T-cell (primary cell): ENCODE results near the gene SSBP3. TPM values are rescaled to one million over a fixed set of nuclear protein-coding genes. Genes with fewer than 3 reads are reported as not detected.

Experiments
- ATAC-seq, 4 experiments: fragments of 200-7000 bp in 3 of 4; fragments of 150-1000 bp in 1 of 4; cut with Tn5 transposase; replicated peaks in 1 of 4; 1 replicate in 3 of 4; 2 replicates in 1 of 4; pipeline ENCODE4 v1.10.0; 2021; ENCODE audit warnings: moderate library complexity in 3 of 4, mild to moderate bottlenecking in 2 of 4, moderate number of reproducible peaks in 1 of 4
- CTCF ChIA-PET, 2 donors: fragments of 300-600 bp; sonication (Branson Sonifier 250); formaldehyde crosslinking; loops; one replicate each; lab custom pipeline; 2022; ENCODE audit warnings: antibody characterized with exemption in 2 of 2; lab: Charles Lee
- POLR2A ChIA-PET, 2 donors: fragments of 300-600 bp; sonication (Branson Sonifier 250); formaldehyde crosslinking; loops; one replicate each; lab custom pipeline; 2022; ENCODE audit warnings: antibody characterized with exemption in 2 of 2; lab: Charles Lee
- DNase-seq, 35 experiments: peaks; one replicate each; pipeline versions ENCODE4 v3.0.0 to v3.0.0-alpha.2; 2013 to 2023
- H3K27ac ChIP-seq: one replicate; pipeline ENCODE4 v1.5.1; 2013; ENCODE audit warnings: low read length
- H3K27me3 ChIP-seq, 2 experiments: replicated peaks in 1 of 2; 1 replicate in 1 of 2; 2 replicates in 1 of 2; pipeline versions ENCODE4 v1.6.1 to v1.7.0; 2013; ENCODE audit warnings: low read length in 1 of 2, mixed read lengths in 1 of 2; ENCODE audit not compliant: control insufficient read depth in 2 of 2, insufficient read depth in 2 of 2; ENCODE audit errors: extremely low read depth in 1 of 2
- H3K36me3 ChIP-seq, 2 donors: 1 replicate in 1 of 2; 2 replicates in 1 of 2; pipeline versions ENCODE4 v1.6.1 to v1.7.0; 2013; ENCODE audit warnings: low read length in 1 of 2; ENCODE audit not compliant: control insufficient read depth in 2 of 2, insufficient read depth in 1 of 2; ENCODE audit errors: extremely low read depth in 1 of 2
- H3K4me1 ChIP-seq, 2 experiments: 1 replicate in 1 of 2; 2 replicates in 1 of 2; pipeline versions ENCODE4 v1.6.1 to v1.7.0; 2013; ENCODE audit warnings: low read length in 2 of 2, mixed read lengths in 1 of 2; ENCODE audit not compliant: insufficient read depth in 2 of 2, control insufficient read depth in 1 of 2; ENCODE audit errors: extremely low read depth in 1 of 2
- H3K4me3 ChIP-seq, 2 donors: 1 replicate in 1 of 2; 2 replicates in 1 of 2; pipeline versions ENCODE4 v1.5.1 to v1.7.0; 2013; ENCODE audit warnings: mild to moderate bottlenecking in 2 of 2, low read length in 1 of 2, moderate library complexity in 1 of 2; ENCODE audit not compliant: control insufficient read depth in 1 of 2; ENCODE audit errors: extremely low read depth in 1 of 2
- H3K9me3 ChIP-seq: 2 replicates; pipeline ENCODE4 v1.7.0; 2013
- H3K27ac Mint-ChIP-seq, 2 donors: one replicate each; pipeline ENCODE4 v1.8.0; 2020 to 2021; ENCODE audit warnings: mild to moderate bottlenecking in 2 of 2, mixed read lengths in 2 of 2
- H3K27me3 Mint-ChIP-seq, 2 donors: one replicate each; pipeline ENCODE4 v1.8.0; 2021 to 2022; ENCODE audit warnings: mixed read lengths in 2 of 2
- H3K36me3 Mint-ChIP-seq: one replicate; pipeline ENCODE4 v1.8.0; 2021; ENCODE audit warnings: mixed read lengths
- H3K4me1 Mint-ChIP-seq, 3 donors: one replicate each; pipeline ENCODE4 v1.8.0; 2020 to 2022; ENCODE audit warnings: mixed read lengths in 3 of 3, mild to moderate bottlenecking in 1 of 3
- H3K4me3 Mint-ChIP-seq, 3 donors: one replicate each; pipeline ENCODE4 v1.8.0; 2020 to 2022; ENCODE audit warnings: mild to moderate bottlenecking in 3 of 3, mixed read lengths in 3 of 3, moderate library complexity in 3 of 3
- H3K9me3 Mint-ChIP-seq, 3 donors: one replicate each; pipeline ENCODE4 v1.8.0; 2020 to 2022; ENCODE audit warnings: mixed read lengths in 3 of 3
- WGBS: methylation state at CpG from one replicate; pipeline ENCODE4 v1.1.5; 2013; ENCODE audit warnings: missing lambda C conversion rate; ENCODE audit not compliant: insufficient coverage; 5-methylcytosine and 5-hydroxymethylcytosine counted together
- total RNA-seq, 35 experiments: library from RNA in 6 of 35; stranded (reverse) in 6 of 35; fragments of 120-200 nt in 1 of 35; gene quantifications; one replicate each; pipeline versions ENCODE4 v1.2.1 to v1.2.4 and lab custom pipeline; 2013 to 2026

Gene SSBP3
- total RNA-seq, 5 donors from 2014 or later (not counting 1 experiment from before 2014, with no cell fraction given) = 51.5 to 84.5 (median 69.2) TPM

- ChIA-PET CTCF (no interaction called here), POLR2A (no interaction called here)
- DNase-seq (no peak), ATAC-seq (no peak)
- no peaks in the 10 kb centered on the region for H3K27me3 ChIP-seq
- no peak overlapping the region for H3K4me3 Mint-ChIP-seq
- H3K4me1 Mint-ChIP-seq = peaks cover 13 to 16% (median 15%) of the 10 kb centered on the region in 3 donors
- H3K9me3 Mint-ChIP-seq = no peaks in the 10 kb centered on the region
- no peak overlapping the region for H3K27ac ChIP-seq
- peaks cover 57% of the 10 kb centered on the region for H3K36me3 Mint-ChIP-seq
- no peaks in the 10 kb centered on the region for H3K9me3 ChIP-seq
- no peaks in the 10 kb centered on the region for H3K4me1 ChIP-seq
- peaks cover 7 to 64% of the 10 kb centered on the region in 2 donors for H3K36me3 ChIP-seq
- no peaks in the 10 kb centered on the region for H3K27me3 Mint-ChIP-seq
- H3K27ac Mint-ChIP-seq = no peak overlapping the region
- H3K4me3 ChIP-seq = no peak overlapping the region
- no CpG with 5 or more reads among the region's 1 CpG for WGBS
Observed at GRCh38 chr1:54207287-54207686, 198.9 kb downstream of the SSBP3 start.

- peaks cover 34 to 40% (median 37%) of the 10 kb centered on the region in 3 donors for H3K4me1 Mint-ChIP-seq
- DNase-seq = no peak
- Histone ChIP-seq H3K4me3 (no peak overlapping the region), H3K27ac (no peak overlapping the region), H3K9me3 (no peaks in the 10 kb centered on the region), H3K27me3 (no peaks in the 10 kb centered on the region), H3K4me1 (peaks cover 9 to 17% of the 10 kb centered on the region in 2 experiments), H3K36me3 (peaks cover 7 to 38% of the 10 kb centered on the region in 2 donors)
- ChIA-PET CTCF (no interaction called here), POLR2A (no interaction called here)
- WGBS = 100% methylated on average over 1 of the region's 7 CpGs
- peaks cover 32% of the 10 kb centered on the region for H3K36me3 Mint-ChIP-seq
- no peaks in the 10 kb centered on the region for H3K27me3 Mint-ChIP-seq
- ATAC-seq = no peak
- H3K9me3 Mint-ChIP-seq = no peaks in the 10 kb centered on the region
- H3K27ac Mint-ChIP-seq = no peak overlapping the region
- H3K4me3 Mint-ChIP-seq = no peak overlapping the region
Observed at GRCh38 chr1:54204199-54204598, 202.0 kb downstream of the SSBP3 start.

GRCh38 chr1:54200519-54200997 lies 205.6 kb downstream of the SSBP3 start:
- no peaks in the 10 kb centered on the region for H3K27me3 ChIP-seq
- WGBS = 2% methylated on average over 12 of the region's 15 CpGs
- H3K4me3 Mint-ChIP-seq = peak overlapping the region; percentile 88 to 92 (median 90)
- peak overlapping the region; percentile 8 for H3K27ac ChIP-seq
- H3K4me1 ChIP-seq = peaks cover 9 to 21% of the 10 kb centered on the region in 2 experiments
- DNase-seq (peak in 4 of 35 experiments; percentile 1 to 11 (median 3)), ATAC-seq (no peak)
- peaks cover 0 to 18% of the 10 kb centered on the region in 2 donors for H3K36me3 ChIP-seq
- POLR2A ChIA-PET = interaction anchor here (0.6 kb wide), 2 partner anchors 286 to 289 kb away, joined by 3 read pairs; no protein-coding TSS in a partner anchor
- H3K4me1 Mint-ChIP-seq = peaks cover 36 to 41% (median 39%) of the 10 kb centered on the region in 3 donors
- CTCF ChIA-PET = interaction anchor here in 1 of 2 donors (0.6 to 1.0 kb wide), 3 partner anchors 13 to 241 kb away, joined by 3 to 11 read pairs (median 3); partner anchors contain the start of gene SSBP3
- H3K9me3 ChIP-seq = no peaks in the 10 kb centered on the region
- peaks cover 11% of the 10 kb centered on the region for H3K36me3 Mint-ChIP-seq
- H3K27me3 Mint-ChIP-seq = no peaks in the 10 kb centered on the region
- H3K27ac Mint-ChIP-seq = peak overlapping the region; percentile 72 to 91
- H3K4me3 ChIP-seq = peak overlapping the region; percentile 79 to 97
- no peaks in the 10 kb centered on the region for H3K9me3 Mint-ChIP-seq

- Histone ChIP-seq H3K36me3 (peaks cover 0 to 16% of the 10 kb centered on the region in 2 donors), H3K4me1 (peaks cover 9 to 21% of the 10 kb centered on the region in 2 experiments), H3K27me3 (no peaks in the 10 kb centered on the region), H3K4me3 (peak within 1 kb of the TSS; percentile 79 to 97), H3K9me3 (no peaks in the 10 kb centered on the region), H3K27ac (peak within 1 kb of the TSS; percentile 8)
- Mint-ChIP-seq H3K4me1 (peaks cover 30 to 41% (median 37%) of the 10 kb centered on the region in 3 donors), H3K27ac (peak within 1 kb of the TSS; percentile 72 to 91), H3K9me3 (no peaks in the 10 kb centered on the region), H3K36me3 (peaks cover 9% of the 10 kb centered on the region), H3K27me3 (no peaks in the 10 kb centered on the region), H3K4me3 (peak within 1 kb of the TSS; percentile 88 to 92 (median 90))
- ATAC-seq (peak; percentile 98 to 99 (median 99)), DNase-seq (peak; percentile 73 to 96 (median 88))
- CTCF ChIA-PET = interaction anchor here in 1 of 2 donors (0.6 to 1.8 kb wide), 4 partner anchors 13 to 240 kb away, joined by 3 to 11 read pairs (median 4); no protein-coding TSS in a partner anchor
- 0% methylated on average over 47 of the region's 51 CpGs for whole genome bisulfite sequencing
- POLR2A ChIA-PET = interaction anchor here (0.5 to 0.6 kb wide), 2 partner anchors 147 to 287 kb away, joined by 3 read pairs; partner anchors contain the start of gene TMEM59 (in 1 of the 2)
Observed at GRCh38 chr1:54199765-54200518, 206.3 kb downstream of the SSBP3 start, which contains the start of the genes CYB5RL and MRPL37. Gene CYB5RL (minus strand): TSS chr1:54200030. CDS start chr1:54195616, 4,414 bp downstream. Gene MRPL37 (plus strand): TSS chr1:54200167. CDS start chr1:54200244, 77 bp downstream.

- Mint-ChIP-seq H3K4me3 (peak overlapping the region; percentile 88 to 92 (median 90)), H3K27me3 (no peaks in the 10 kb centered on the region), H3K27ac (peak overlapping the region; percentile 56 to 91), H3K36me3 (peaks cover 9% of the 10 kb centered on the region), H3K4me1 (peaks cover 28 to 39% (median 37%) of the 10 kb centered on the region in 3 donors), H3K9me3 (no peaks in the 10 kb centered on the region)
- ATAC-seq = peak in 1 of 4 experiments; percentile 3
- WGBS = 1% methylated on average over 8 of the region's 17 CpGs
- Histone ChIP-seq H3K9me3 (no peaks in the 10 kb centered on the region), H3K27me3 (no peaks in the 10 kb centered on the region), H3K4me1 (peaks cover 9 to 21% of the 10 kb centered on the region in 2 experiments), H3K36me3 (peaks cover 0 to 19% of the 10 kb centered on the region in 2 donors), H3K4me3 (peak overlapping the region; percentile 79 to 97), H3K27ac (no peak overlapping the region)
- CTCF ChIA-PET = interaction anchor here in 1 of 2 donors (0.6 to 1.8 kb wide), 3 partner anchors 21 to 569 kb away, joined by 3 to 6 read pairs (median 3); no protein-coding TSS in a partner anchor
- peak in 1 of 35 experiments; percentile 26 for DNase-seq
- POLR2A ChIA-PET = interaction anchor here (0.5 to 0.6 kb wide), 2 partner anchors 146 to 157 kb away, joined by 3 read pairs; partner anchors contain the start of gene TMEM59 (in 1 of the 2)
Observed at GRCh38 chr1:54199151-54199764, 206.9 kb downstream of the SSBP3 start.

- Histone ChIP-seq H3K36me3 (peaks cover 0 to 36% of the 10 kb centered on the region in 2 donors), H3K4me3 (no peak overlapping the region), H3K27ac (no peak overlapping the region), H3K27me3 (no peaks in the 10 kb centered on the region), H3K4me1 (no peaks in the 10 kb centered on the region), H3K9me3 (no peaks in the 10 kb centered on the region)
- Mint-ChIP-seq H3K27ac (no peak overlapping the region), H3K36me3 (peaks cover 33% of the 10 kb centered on the region), H3K4me1 (no peaks in the 10 kb centered on the region), H3K9me3 (no peaks in the 10 kb centered on the region), H3K4me3 (no peak overlapping the region), H3K27me3 (no peaks in the 10 kb centered on the region)
- CTCF ChIA-PET = no interaction called here
- no peak for DNase-seq
- ATAC-seq = no peak
- POLR2A ChIA-PET = no interaction called here
- no CpG with 5 or more reads among the region's 5 CpGs for WGBS
Observed at GRCh38 chr1:54193453-54193852, 212.7 kb downstream of the SSBP3 start.
